HG03520 (cell line): ENCODE measurements around the gene STK17A.

Source experiments
- ATAC-seq: cut with Tn5 transposase; IDR thresholded peaks from one replicate; pipeline ENCODE4 v1.9.1; 2021; ENCODE audit warnings: mild to moderate bottlenecking, moderate library complexity; ENCODE audit not compliant: unreplicated experiment

Gene STK17A

GRCh38 chr7:43630482-43630881 is 47.6 kb downstream of the STK17A start:
- no peak for ATAC-seq

- no peak for ATAC-seq
Measured at GRCh38 chr7:43631559-43631958, 48.7 kb downstream of the STK17A start.

DNA sequence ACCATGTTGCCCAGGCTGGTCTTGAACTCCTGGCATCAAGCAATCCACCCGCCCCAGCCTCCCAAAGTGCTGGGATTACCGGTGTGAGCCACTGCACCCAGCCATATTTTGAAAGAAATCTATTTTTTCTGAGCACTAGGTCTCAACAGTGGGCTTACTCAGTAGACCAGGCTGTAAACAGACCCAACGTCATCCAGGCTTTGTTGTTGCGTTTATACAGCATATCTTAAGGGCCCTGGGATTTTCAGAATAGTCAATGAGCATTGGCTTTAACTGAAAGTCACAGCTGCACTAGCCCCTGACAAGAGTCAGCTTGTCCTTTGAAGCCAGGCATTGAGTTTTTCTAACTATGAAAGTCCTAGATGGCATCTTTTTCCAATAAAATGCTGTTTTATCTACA is 49.8 kb downstream of the STK17A start:
- ATAC-seq, result no peak

GRCh38 chr7:43634384-43634783 is 51.5 kb downstream of the STK17A start:
- no peak for ATAC-seq

DNA sequence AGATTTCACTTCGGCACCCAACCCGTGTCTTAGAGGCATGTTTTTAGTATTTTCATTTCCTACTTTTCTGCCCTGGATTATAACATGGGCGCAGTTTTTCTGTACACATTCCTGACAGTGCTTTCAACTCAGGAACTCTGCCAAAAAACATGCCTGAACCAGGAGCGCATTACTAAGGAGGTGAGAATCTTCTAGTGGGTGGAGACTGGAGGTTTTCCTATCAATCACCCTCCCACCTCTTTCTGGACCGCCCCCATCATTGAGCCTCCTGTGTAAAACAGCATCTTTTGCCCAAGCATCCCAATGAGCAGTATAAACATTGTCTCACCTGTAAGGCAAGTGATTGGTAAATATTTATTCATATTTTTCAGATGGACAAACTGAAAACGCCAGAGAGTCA is 53.2 kb downstream of the STK17A start:
- ATAC-seq, result no peak

DNA sequence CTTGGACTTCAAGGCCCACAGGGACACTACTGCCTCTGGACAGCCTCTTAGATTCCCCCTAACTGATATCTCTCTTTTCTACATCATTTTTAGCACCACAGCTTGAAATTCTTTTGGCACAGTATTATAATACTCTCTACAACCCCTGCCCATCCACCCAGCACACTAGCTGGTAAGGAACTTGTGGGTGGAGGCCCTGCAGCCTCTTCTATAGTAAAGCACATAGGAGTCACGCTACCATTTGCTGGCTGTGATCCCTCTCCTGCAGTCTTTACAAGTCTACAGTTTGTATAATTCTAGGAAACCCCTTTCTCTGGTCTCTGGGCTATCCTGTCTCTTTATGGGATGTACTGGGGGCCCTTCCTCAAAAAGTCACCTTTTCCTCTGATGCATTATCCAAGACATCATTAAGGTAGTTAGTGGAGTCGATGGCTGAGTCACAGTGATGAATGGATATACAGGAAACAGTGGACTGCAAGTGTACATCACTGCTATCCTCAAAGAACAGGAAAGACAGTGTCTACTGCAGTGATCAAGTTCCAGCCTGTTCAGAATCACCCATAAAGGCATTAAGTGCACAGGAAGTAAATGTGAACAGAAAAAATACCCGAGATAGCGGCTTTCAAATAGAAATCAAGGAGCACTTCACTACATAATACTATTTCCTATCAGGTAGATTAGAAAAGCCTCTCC is 54.4 kb downstream of the STK17A start:
- no peak for ATAC-seq

DNA sequence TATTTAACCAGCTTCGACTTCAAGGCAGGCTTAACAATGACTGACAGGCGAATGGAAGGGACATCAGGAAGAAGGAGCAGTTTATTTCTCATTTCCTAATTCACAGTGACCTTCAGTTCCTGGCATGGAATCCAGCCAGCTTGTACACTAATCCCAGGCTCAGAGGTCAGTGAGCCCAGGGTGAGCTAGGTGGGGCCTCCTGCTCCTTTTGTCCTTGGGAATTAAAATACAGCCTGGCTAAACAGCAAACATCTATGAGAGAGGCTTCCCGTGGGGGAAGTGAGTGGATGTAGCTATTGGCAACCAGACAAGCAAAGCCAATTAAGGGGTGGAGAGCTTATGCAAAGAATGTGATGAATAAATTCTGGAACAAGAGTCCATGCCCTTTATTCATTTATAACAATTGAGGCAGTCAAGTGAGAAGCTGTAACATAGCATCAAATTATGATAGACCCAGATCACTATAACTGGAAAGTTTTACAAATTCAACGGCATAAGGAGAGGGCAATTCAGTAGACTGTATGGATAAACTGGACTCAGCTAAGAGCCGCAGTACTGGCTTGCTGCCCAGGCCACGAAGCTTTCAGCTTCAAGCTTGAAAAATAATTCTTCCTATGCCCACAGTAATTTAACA is 57.1 kb downstream of the STK17A start:
- ATAC-seq, result no peak

DNA sequence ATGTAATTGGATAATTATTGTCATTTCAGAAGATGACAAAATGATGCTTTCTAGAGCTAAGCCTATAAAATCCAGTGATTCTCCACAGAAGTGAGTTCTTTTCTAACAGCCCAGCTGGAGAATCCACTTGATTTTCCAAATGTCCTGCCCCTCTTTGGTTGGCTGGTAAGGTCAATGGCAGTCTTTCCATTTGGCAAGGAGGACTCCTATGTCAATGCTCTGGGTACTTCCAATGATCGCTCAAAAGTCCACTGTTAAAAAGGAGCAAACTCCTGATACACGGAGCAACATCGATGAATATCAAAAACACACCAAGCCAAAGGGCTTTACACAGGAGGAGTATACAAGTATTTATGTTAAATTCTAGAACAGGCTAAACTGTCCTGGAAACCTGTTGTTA is 57.8 kb downstream of the STK17A start:
- no peak for ATAC-seq

- no peak for ATAC-seq
Measured at GRCh38 chr7:43642897-43643630, 60.2 kb downstream of the STK17A start.

- ATAC-seq, result no peak
Measured at GRCh38 chr7:43643846-43644245, 60.9 kb downstream of the STK17A start.

GRCh38 chr7:43645699-43646226 is 62.9 kb downstream of the STK17A start:
- ATAC-seq, result no peak

- no peak for ATAC-seq
Measured at GRCh38 chr7:43646603-43647338, 63.9 kb downstream of the STK17A start.

- no peak for ATAC-seq
Measured at GRCh38 chr7:43647339-43647672, 64.4 kb downstream of the STK17A start.

GRCh38 chr7:43647673-43648472 is 65.0 kb downstream of the STK17A start:
- no peak for ATAC-seq

GRCh38 chr7:43648473-43649406 is 65.8 kb downstream of the STK17A start:
- peak; percentile 41 for ATAC-seq

- peak; percentile 67 for ATAC-seq
Measured at GRCh38 chr7:43649755-43650274, 66.9 kb downstream of the STK17A start.

- no peak for ATAC-seq
Measured at GRCh38 chr7:43650457-43651052, 67.6 kb downstream of the STK17A start.

DNA sequence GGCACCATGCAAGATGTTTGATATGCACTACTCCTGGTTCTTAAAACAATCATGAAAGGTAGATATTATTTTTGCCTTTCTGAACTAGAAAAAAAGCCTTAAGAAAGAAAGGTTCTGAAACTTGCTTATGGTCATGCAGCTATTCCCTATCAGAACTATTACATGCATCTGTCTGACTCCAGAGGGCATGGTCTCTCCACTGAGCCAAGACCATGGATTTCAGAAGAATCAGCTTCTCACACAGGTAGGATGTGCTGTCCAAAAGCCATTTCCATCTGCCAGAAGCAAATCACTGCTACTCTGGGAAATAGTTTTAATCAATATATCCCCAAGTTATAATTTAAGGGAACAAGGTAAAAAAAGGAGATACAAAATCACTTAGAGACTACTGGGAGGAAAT is 69.5 kb downstream of the STK17A start:
- ATAC-seq, result no peak

DNA sequence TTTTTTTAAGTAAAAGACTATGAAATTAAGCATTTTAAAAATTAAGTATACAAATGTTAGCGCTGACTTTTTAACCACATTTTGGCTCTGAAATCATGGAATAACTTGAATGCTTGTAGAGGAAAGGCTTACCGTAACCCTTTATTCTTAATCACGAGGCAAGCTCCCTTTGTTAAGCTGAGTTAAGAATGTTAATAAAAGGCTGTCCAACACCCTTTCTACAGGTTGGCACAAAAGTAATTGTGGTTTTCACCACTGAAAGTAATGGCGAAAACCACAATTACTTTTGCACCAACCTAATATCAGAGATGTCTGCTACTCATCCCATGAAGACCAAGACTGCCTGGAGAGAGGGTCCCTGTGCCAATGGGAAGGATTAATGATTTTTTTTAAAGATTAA is 70.6 kb downstream of the STK17A start:
- ATAC-seq, result no peak
